Cardiac fibroblast (primary cell): Measurements from ENCODE around the gene RNU4-1.
A peak's percentile ranks its signal among the peaks of the same experiment; 100 is the strongest.

Experiments
- DNase-seq, 2 donors: peaks; one replicate each; pipeline versions ENCODE4 v3.0.0 to v3.0.0-alpha.2; 2010; ENCODE audit warnings: low read depth in 2 of 2
- H3K4me3 ChIP-seq, 2 donors: replicated peaks in 1 of 2; 1 replicate in 1 of 2; 2 replicates in 1 of 2; pipeline ENCODE4 v1.5.1; 2011; ENCODE audit warnings: low read depth in 2 of 2, low read length in 2 of 2, mild to moderate bottlenecking in 2 of 2, moderate library complexity in 1 of 2
- TF ChIP-seq, protein P1 (sequence below): IDR thresholded peaks from one replicate; pipeline ENCODE4 v1.5.1; 2011; ENCODE audit warnings: low read depth, mild to moderate bottlenecking, low read length, inconsistent platforms

The RNU4-1 gene

DNA sequence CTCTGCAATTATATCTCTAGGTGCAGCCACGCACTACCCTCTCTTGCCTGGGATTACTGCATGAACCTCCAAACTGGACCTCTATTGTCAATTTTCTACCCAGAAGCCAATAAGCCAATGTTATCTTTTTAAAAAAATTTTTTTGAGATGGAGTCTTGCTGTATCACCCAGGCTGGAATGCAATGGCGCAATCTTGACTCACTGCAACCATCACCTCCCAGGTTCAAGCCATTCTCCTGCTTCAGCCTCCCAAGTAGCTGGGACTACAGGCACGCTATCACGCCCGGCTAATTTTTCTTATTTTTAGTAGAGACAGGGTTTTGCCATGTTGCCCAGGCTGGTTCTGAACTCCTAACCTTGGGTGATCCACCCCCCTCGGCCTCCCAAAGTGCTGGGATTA, 16.3 kb downstream of the RNU4-1 start:
- TF ChIP-seq, protein P1, sequence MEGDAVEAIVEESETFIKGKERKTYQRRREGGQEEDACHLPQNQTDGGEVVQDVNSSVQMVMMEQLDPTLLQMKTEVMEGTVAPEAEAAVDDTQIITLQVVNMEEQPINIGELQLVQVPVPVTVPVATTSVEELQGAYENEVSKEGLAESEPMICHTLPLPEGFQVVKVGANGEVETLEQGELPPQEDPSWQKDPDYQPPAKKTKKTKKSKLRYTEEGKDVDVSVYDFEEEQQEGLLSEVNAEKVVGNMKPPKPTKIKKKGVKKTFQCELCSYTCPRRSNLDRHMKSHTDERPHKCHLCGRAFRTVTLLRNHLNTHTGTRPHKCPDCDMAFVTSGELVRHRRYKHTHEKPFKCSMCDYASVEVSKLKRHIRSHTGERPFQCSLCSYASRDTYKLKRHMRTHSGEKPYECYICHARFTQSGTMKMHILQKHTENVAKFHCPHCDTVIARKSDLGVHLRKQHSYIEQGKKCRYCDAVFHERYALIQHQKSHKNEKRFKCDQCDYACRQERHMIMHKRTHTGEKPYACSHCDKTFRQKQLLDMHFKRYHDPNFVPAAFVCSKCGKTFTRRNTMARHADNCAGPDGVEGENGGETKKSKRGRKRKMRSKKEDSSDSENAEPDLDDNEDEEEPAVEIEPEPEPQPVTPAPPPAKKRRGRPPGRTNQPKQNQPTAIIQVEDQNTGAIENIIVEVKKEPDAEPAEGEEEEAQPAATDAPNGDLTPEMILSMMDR, result no peak
- peak; percentile 67 to 85 for DNase-seq
- H3K4me3 ChIP-seq, result no peak overlapping the region

DNA sequence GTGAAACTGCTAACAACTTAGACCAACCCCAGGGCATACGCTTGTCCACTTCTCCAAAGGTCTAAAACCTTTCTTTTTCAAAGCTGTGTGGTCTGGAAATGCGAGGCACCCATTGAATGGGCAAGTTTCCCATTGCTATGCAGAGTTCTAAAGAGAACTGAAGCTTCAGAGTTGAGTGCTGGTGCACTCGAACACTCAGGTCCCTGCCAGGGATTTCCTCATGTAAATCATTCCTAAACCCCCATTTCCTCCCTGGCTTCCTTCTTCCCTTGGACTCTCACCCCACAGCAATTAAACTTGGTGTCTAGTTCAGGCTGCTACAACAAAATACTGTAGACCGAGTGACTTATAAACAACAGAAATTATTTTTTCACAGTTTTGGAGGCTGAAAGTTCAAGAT, 25.3 kb downstream of the RNU4-1 start:
- no peak overlapping the region for H3K4me3 ChIP-seq
- no peak for DNase-seq
- TF ChIP-seq, protein P1, result no peak

DNA sequence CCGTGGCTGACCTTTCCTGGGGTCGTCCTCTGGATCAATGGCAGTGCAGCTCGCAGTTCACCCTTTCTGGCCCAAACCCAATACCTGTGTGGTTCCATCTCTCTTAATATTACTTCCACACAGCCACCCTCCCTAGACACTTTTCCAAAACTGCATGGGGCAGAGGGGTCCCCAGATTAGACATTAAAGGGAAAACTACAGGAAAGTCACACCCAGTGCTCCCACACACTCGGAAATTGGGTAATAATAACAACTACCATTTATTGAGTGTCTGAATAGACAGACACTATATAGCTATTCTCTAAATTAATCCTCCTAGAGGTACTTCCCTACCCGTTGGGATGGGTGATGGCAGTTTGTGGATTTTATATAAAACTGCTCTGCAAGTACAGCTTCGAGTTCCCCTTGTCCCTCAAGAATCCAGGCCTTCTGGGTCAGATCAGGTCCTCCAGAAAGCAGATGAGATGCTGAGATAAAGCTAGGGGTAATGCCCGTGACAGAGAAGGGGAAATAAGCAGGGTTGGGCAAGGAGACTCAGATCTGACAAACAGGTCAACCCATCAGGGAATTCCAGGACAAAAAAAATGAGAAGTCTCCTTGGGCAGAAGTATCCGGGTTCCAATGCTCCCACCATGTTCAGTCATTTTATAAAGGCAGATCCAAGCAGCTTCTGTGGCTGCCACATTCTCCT, 26.7 kb downstream of the RNU4-1 start:
- DNase-seq, result no peak
- H3K4me3 ChIP-seq, result no peak overlapping the region
- TF ChIP-seq, protein P1, result no peak

DNA sequence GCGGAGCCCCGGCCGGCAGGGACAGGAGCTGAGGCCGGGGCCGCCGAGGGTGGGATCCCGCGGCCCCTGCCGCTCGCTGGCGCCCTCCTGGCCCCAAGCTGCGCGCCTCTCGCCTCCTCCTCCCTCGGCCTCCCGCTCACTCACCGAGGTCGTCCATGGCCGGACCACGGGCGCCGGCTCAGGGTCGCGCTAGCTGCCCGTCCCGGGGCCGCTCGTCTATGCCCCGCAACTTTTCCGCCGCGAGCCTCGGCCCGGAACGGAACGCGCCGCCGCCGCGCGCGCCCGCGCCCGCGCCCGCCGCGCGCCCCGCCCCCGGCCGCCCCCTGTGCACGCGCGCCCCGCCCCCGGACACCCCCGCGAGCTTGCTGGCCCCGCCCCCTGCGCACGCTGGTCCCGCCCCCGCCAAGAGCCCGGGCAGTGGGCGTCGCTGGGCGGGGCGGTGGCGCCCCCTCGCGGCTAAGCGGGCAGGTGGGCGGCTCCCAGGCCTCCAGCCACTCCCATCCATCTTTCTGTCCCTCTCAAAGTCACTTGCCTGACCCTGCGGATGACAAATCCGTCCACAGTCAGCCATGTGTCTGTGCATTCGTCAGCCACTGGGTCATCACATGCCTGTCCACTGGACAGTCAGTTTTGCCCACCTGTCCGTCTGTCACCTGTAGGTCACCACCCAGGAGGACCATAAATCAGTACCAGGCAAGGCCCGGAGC, 27.4 kb downstream of the RNU4-1 start, which contains the start of gene PXN:
Gene PXN, minus strand, starts transcription at position 258 of the 707 bp plus-strand sequence. Its CDS starts 101 bp downstream, at position 157.
- DNase-seq, result peak; percentile 78 to 89
- H3K4me3 ChIP-seq, result peak within 1 kb of the TSS; percentile 92 to 93
- TF ChIP-seq, protein P1, result peak; percentile 58

DNA sequence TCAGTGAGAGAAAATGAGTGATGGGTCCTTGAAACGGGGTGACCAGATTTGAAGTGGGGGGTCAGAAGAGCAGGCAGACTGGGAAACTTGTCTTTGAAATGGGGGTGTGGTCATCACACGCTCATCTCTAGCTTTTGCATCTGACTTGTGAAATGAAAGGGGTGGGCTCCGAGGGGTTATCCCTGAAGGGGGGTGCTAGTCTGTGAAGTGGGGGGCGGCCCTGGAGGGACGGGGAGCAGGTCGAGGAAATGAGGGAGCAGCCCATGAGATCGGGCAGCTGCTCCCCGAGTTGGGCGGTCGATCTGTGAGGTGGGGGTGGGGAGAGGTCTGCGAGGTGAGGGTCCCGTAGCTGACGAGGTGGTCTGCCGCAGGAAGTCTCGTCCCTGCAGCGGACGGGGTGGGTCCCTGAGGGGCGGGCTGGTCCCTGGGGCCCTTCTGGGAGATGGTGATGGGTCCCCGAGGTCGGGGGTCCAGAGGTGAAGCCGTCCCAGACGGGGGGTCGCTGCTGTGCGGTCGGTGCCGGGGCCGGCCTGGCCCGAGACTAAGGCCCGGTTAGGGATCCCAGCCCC, 28.0 kb downstream of the RNU4-1 start:
- DNase-seq, result no peak
- peak overlapping the region; percentile 92 to 93 for H3K4me3 ChIP-seq
- TF ChIP-seq, protein P1, result no peak

DNA sequence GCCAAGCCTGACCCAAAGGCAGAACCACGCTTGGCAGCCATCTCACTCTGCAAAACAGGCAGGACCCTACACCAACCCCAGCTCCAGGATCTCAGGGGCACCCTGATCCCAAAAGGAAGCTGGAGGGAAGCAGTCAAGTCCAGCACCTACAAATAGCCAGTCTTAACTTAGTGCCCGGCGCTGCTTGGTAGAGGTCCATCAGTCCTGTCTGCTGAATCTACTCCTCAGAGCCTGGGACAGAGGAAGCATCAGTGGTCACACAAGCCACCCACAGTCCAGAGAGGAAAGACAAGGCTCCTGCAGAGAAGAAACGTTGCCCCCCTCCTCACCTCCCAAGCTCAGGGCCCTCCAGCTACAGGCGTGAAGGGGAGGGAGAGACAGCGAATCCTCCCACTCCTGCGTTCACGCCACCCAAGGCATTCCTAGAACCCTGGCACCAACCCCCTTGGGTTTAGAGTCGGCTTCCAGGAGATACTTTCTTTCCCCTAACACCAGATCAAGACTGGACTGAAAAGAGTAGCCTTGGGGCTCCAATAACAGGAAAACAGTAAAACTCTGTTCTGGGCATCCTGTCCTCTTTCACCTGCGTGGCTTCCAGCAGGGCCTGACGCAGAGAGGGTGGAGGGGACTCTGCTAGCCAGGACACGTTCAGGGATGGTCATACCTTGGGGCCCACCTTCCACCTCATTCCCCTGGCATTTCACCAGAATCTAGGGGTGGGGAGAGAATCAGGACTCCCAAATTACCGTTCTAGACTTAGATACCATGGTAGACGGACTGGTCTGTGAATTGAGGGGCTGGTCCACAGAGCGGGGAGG, 28.7 kb downstream of the RNU4-1 start:
- TF ChIP-seq, protein P1, result no peak
- no peak for DNase-seq
- peak overlapping the region; percentile 92 to 93 for H3K4me3 ChIP-seq
